ENCODE results near the gene INPP4A. TPM values are rescaled to one million over a fixed set of nuclear protein-coding genes. Genes with fewer than 3 reads are reported as not detected.

The INPP4A gene
- total RNA-seq, 4 donors from 2014 or later = 30.7 to 58.9 (median 39.4) TPM

- TF ChIP-seq POLR2A (IDR thresholded peaks at IDR 0.05; ENCODE audit: low read depth) = no peak
- TF ChIP-seq EP300 (IDR thresholded peaks at IDR 0.05) = no peak
- TF ChIP-seq POLR2AphosphoS5 (IDR thresholded peaks at IDR 0.05) = no peak
- no peak for TF ChIP-seq CTCF (IDR thresholded peaks at IDR 0.05)
- 93% methylated on average over 3 of the region's 3 CpGs for WGBS
- peak; percentile 53 for DNase-seq (ENCODE audit: extremely low spot score)
- no peaks in the 10 kb centered on the region for H3K9me3 ChIP-seq
- no peak overlapping the region for H3K27ac ChIP-seq (replicated peaks in 1 of 4)
- H3K27me3 ChIP-seq = no peaks in the 10 kb centered on the region
- no peak overlapping the region for H3K4me3 ChIP-seq
- intact Hi-C loops (cut with DNase I) = no loop called here
- peaks cover 32 to 97% (median 76%) of the 10 kb centered on the region in 4 donors for H3K36me3 ChIP-seq
- H3K4me1 ChIP-seq = no peaks in the 10 kb centered on the region
Measured at GRCh38 chr2:98546186-98546585, 101.5 kb downstream of the INPP4A start.

GRCh38 chr2:98547092-98547790 lies 102.6 kb downstream of the INPP4A start:
- DNase-seq (ENCODE audit: extremely low spot score) = no peak
- intact Hi-C loops (cut with DNase I) = no loop called here
- no peaks in the 10 kb centered on the region for H3K9me3 ChIP-seq
- no peaks in the 10 kb centered on the region for H3K4me1 ChIP-seq
- TF ChIP-seq POLR2A (IDR thresholded peaks at IDR 0.05; ENCODE audit: low read depth) = no peak
- no peak for TF ChIP-seq POLR2AphosphoS5 (IDR thresholded peaks at IDR 0.05)
- TF ChIP-seq CTCF (IDR thresholded peaks at IDR 0.05) = no peak
- TF ChIP-seq EP300 (IDR thresholded peaks at IDR 0.05) = no peak
- H3K4me3 ChIP-seq = no peak overlapping the region
- no peak overlapping the region for H3K27ac ChIP-seq (replicated peaks in 1 of 4)
- peaks cover 32 to 97% (median 78%) of the 10 kb centered on the region in 4 donors for H3K36me3 ChIP-seq
- WGBS = 92% methylated on average over 2 of the region's 2 CpGs
- no peaks in the 10 kb centered on the region for H3K27me3 ChIP-seq

DNA sequence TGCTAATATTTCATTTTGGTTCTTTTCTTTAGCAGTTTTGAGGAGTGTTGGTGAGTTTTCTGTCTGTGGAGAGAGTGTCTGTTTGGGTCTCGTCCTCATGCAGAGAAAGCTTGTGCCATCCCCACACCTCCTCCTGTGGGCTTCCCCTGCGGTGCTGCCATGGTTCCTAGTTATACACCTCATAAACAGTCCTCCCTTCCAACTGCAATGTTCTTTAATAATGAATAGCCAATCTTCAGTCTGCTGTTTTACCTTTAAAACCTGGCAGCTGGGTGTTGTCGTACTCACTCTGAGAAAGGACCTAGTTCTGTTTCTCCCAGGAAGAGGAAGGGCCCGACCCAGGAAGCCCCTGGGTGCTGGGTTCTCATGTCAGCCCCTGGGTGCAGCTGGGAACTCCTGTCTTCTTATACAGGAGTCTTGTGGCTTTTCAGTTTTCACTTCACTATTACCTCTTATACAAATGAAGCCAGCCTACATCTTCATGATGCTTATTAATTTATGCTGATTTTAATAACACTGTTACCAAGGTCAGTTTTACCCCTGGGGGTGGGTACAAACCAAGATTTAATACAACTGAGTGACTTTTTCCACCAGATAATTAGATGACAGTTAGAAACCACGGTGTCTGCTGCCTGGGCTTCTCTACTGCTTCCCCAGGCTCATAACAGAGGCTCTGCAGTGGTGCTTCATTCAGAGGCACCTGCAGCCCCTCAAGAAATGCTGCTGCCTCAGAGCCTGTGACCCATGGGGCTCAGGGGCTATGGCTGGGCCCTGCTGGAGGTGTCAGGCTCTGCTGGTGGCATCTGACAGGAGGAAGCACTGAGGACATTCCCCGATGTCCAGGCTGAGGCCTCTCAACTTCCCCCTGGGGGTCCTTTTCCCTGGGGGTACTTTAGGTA lies 104.5 kb downstream of the INPP4A start:
- Histone ChIP-seq H3K36me3 (peaks cover 45 to 100% (median 79%) of the 10 kb centered on the region in 4 donors), H3K9me3 (no peaks in the 10 kb centered on the region), H3K27ac (replicated peaks in 1 of 4) (no peak overlapping the region), H3K4me3 (no peak overlapping the region), H3K27me3 (no peaks in the 10 kb centered on the region), H3K4me1 (no peaks in the 10 kb centered on the region)
- 82% methylated on average over 5 of the region's 6 CpGs for WGBS
- DNase-seq (ENCODE audit: extremely low spot score) = no peak
- intact Hi-C loops (cut with DNase I) = no loop called here
- TF ChIP-seq CTCF (IDR thresholded peaks at IDR 0.05) (no peak), EP300 (IDR thresholded peaks at IDR 0.05) (no peak), POLR2A (IDR thresholded peaks at IDR 0.05; ENCODE audit: low read depth) (no peak), POLR2AphosphoS5 (IDR thresholded peaks at IDR 0.05) (no peak)

- no peak overlapping the region for H3K27ac ChIP-seq (replicated peaks in 1 of 4)
- no peak for DNase-seq (ENCODE audit: extremely low spot score)
- no peak for TF ChIP-seq CTCF (IDR thresholded peaks at IDR 0.05)
- no peak for TF ChIP-seq EP300 (IDR thresholded peaks at IDR 0.05)
- no peak for TF ChIP-seq POLR2AphosphoS5 (IDR thresholded peaks at IDR 0.05)
- no peak for TF ChIP-seq POLR2A (IDR thresholded peaks at IDR 0.05; ENCODE audit: low read depth)
- H3K36me3 ChIP-seq = peaks cover 45 to 100% (median 81%) of the 10 kb centered on the region in 4 donors
- intact Hi-C loops (cut with DNase I) = no loop called here
- no peak overlapping the region for H3K4me3 ChIP-seq
- H3K27me3 ChIP-seq = no peaks in the 10 kb centered on the region
- no peaks in the 10 kb centered on the region for H3K9me3 ChIP-seq
- WGBS = 100% methylated on average over 1 of the region's 4 CpGs
- H3K4me1 ChIP-seq = peaks cover 0 to 5% (median 0%) of the 10 kb centered on the region in 4 donors
Measured at GRCh38 chr2:98550165-98550564, 105.5 kb downstream of the INPP4A start.
